Mammary epithelial cell (primary cell): ENCODE measurements around the gene TRIO.

Experiments
- CTCF ChIP-seq, 2 donors: IDR thresholded peaks in 1 of 2; conservative IDR thresholded peaks in 1 of 2; 2 replicates each; pipeline ENCODE4 v1.5.1; 2011 to 2012; ENCODE audit warnings: inconsistent platforms in 2 of 2, low read length in 2 of 2, mild to moderate bottlenecking in 2 of 2, control low read depth in 1 of 2, low read depth in 1 of 2; ENCODE audit not compliant: insufficient read depth in 1 of 2; ENCODE audit errors: extremely low read depth in 1 of 2
- EZH2 ChIP-seq: IDR thresholded peaks from 2 replicates; pipeline ENCODE4 v1.6.1; 2012; ENCODE audit warnings: low read length, inconsistent platforms, borderline replicate concordance

- TF ChIP-seq CTCF (conservative IDR thresholded peaks at IDR 0.05 in 1 of 2, IDR thresholded peaks at IDR 0.05 in 1 of 2; ENCODE audit: extremely low read depth in 1 of 2, insufficient read depth in 1 of 2, low read depth in 1 of 2, low read length in 2 of 2), result no peak
- no peak for TF ChIP-seq EZH2
Observed at GRCh38 chr5:14267166-14267838, 124.2 kb downstream of the TRIO start.
